ENCODE results near the gene CFAP46.

The CFAP46 gene

DNA sequence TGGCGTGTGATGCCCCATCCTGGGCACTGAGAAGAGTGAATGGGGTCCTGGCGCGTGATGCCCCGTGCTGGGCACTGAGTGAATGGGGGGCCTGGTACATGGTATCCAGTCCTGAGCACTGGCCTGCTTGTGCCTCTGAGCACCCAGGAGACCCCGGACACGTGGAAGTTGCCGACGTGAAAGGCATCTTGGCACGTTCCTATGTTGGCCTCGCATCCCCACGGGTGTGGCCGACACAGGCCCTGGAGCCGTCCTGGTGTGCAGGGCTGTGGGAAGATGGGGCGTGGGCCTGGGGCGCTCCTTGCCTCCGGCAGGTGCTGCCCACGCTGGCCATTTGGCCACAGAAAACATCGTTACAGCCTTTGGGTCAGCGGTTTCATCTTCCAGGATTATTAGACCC, 35.5 kb downstream of the CFAP46 start:
- H2BK120ac ChIP-seq (ENCODE audit: low read depth, low read length): no peak overlapping the region
- H3K4me3 ChIP-seq (ENCODE audit: insufficient read depth in 1 of 2, low read depth in 1 of 2, low read length in 2 of 2): no peak overlapping the region
- H2BK12ac ChIP-seq (ENCODE audit: low read length in 2 of 2): no peak overlapping the region
- H2AK5ac ChIP-seq (ENCODE audit: low read length, severe bottlenecking): no peak overlapping the region
- no peak overlapping the region for H2AFZ ChIP-seq (ENCODE audit: low read depth, low read length)
- H3K18ac ChIP-seq (ENCODE audit: low read depth in 1 of 2, low read length in 2 of 2): no peak overlapping the region
- DNase-seq: no peak
- H3K4ac ChIP-seq (ENCODE audit: low read depth in 1 of 2, low read length in 2 of 2): no peak overlapping the region
- 95% methylated on average over 19 of the region's 19 CpGs for WGBS
- no peak overlapping the region for H3K9ac ChIP-seq (ENCODE audit: low read length)
- H4K91ac ChIP-seq (ENCODE audit: low read length): no peak overlapping the region
- no peaks in the 10 kb centered on the region for H3K79me1 ChIP-seq (replicated peaks; ENCODE audit: low read length, poor library complexity, severe bottlenecking)
- no peak overlapping the region for H3K4me2 ChIP-seq (ENCODE audit: low read length, poor library complexity, severe bottlenecking)
- peaks cover 9 to 19% of the 10 kb centered on the region in 2 experiments for H3K27me3 ChIP-seq (ENCODE audit: control insufficient read depth in 1 of 2, insufficient read depth in 1 of 2, low read length in 2 of 2)
- no peak overlapping the region for H2BK5ac ChIP-seq (ENCODE audit: low read depth, low read length, poor library complexity, severe bottlenecking)
- no peak overlapping the region for H2BK15ac ChIP-seq (ENCODE audit: low read depth, poor library complexity, severe bottlenecking)
- H3K23ac ChIP-seq (ENCODE audit: low read length in 2 of 2): no peak overlapping the region
- H3K27ac ChIP-seq (ENCODE audit: low read length, poor library complexity, severe bottlenecking): no peak overlapping the region
- H3K36me3 ChIP-seq (ENCODE audit: control insufficient read depth in 1 of 2, insufficient read depth in 2 of 2, low read depth in 1 of 2, low read length in 2 of 2): no peaks in the 10 kb centered on the region
- H3K14ac ChIP-seq (ENCODE audit: low read length in 2 of 2): no peak overlapping the region
- peaks cover 7% of the 10 kb centered on the region for H3K9me3 ChIP-seq (ENCODE audit: control insufficient read depth, low read length)
- H3K4me1 ChIP-seq (ENCODE audit: control insufficient read depth, insufficient read depth, low read depth, low read length): peaks cover 5% of the 10 kb centered on the region
- no peak overlapping the region for H4K8ac ChIP-seq (ENCODE audit: low read length)

DNA sequence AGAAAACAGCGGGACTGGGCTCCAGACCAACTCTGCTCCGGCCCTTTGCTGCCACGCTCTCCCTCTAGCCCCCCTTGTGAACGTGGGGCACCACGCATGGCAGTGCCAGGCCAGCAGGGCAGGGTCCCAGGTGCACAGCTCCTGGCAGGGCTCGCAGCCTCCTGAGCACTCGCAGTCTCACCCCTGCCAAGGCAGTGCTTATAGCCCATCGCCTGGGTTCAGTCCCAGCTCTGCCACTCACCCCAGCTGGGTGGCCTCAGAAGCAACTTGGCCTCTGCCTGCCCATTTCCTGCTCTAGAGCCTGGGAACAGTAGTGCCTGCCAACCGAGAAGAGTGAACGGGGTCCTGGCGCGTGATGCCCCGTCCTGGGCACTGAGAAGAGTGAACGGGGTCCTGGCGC, 36.3 kb downstream of the CFAP46 start:
- H3K27ac ChIP-seq (ENCODE audit: low read length, poor library complexity, severe bottlenecking): no peak overlapping the region
- no peak overlapping the region for H3K4me3 ChIP-seq (ENCODE audit: insufficient read depth in 1 of 2, low read depth in 1 of 2, low read length in 2 of 2)
- DNase-seq: no peak
- no peak overlapping the region for H4K8ac ChIP-seq (ENCODE audit: low read length)
- H3K9ac ChIP-seq (ENCODE audit: low read length): no peak overlapping the region
- H2AFZ ChIP-seq (ENCODE audit: low read depth, low read length): no peak overlapping the region
- H3K79me1 ChIP-seq (replicated peaks; ENCODE audit: low read length, poor library complexity, severe bottlenecking): no peaks in the 10 kb centered on the region
- no peak overlapping the region for H2BK120ac ChIP-seq (ENCODE audit: low read depth, low read length)
- no peak overlapping the region for H2BK15ac ChIP-seq (ENCODE audit: low read depth, poor library complexity, severe bottlenecking)
- H3K9me3 ChIP-seq (ENCODE audit: control insufficient read depth, low read length): peaks cover 8% of the 10 kb centered on the region
- peaks cover 9 to 16% of the 10 kb centered on the region in 2 experiments for H3K27me3 ChIP-seq (ENCODE audit: control insufficient read depth in 1 of 2, insufficient read depth in 1 of 2, low read length in 2 of 2)
- H3K4ac ChIP-seq (ENCODE audit: low read depth in 1 of 2, low read length in 2 of 2): no peak overlapping the region
- no peak overlapping the region for H2BK5ac ChIP-seq (ENCODE audit: low read depth, low read length, poor library complexity, severe bottlenecking)
- WGBS: 93% methylated on average over 14 of the region's 15 CpGs
- no peak overlapping the region for H2AK5ac ChIP-seq (ENCODE audit: low read length, severe bottlenecking)
- peaks cover 5% of the 10 kb centered on the region for H3K4me1 ChIP-seq (ENCODE audit: control insufficient read depth, insufficient read depth, low read depth, low read length)
- peak overlapping the region; percentile 10 for H4K91ac ChIP-seq (ENCODE audit: low read length)
- H3K23ac ChIP-seq (ENCODE audit: low read length in 2 of 2): no peak overlapping the region
- no peak overlapping the region for H3K14ac ChIP-seq (ENCODE audit: low read length in 2 of 2)
- H2BK12ac ChIP-seq (ENCODE audit: low read length in 2 of 2): no peak overlapping the region
- H3K36me3 ChIP-seq (ENCODE audit: control insufficient read depth in 1 of 2, insufficient read depth in 2 of 2, low read depth in 1 of 2, low read length in 2 of 2): no peaks in the 10 kb centered on the region
- no peak overlapping the region for H3K4me2 ChIP-seq (ENCODE audit: low read length, poor library complexity, severe bottlenecking)
- no peak overlapping the region for H3K18ac ChIP-seq (ENCODE audit: low read depth in 1 of 2, low read length in 2 of 2)

DNA sequence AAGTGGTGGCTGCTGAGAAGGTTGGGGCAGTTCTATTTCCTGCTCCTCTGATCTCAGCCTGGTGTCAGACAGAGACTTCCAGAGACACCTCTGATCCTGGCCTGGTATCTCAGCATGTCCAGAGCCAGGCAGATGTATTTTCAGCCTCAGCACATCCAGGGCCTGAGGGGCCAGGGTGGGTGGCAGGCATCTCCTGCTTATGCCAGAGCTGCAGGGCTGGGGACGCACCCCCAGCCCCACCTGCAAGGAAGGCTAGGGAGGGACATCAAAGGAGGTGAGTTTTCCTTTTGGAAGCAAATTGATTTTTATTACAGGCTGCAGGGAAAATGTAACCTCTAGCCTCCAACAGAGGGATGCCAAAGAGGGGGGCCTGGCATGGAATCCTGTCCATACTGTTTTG, 36.7 kb downstream of the CFAP46 start:
- Histone ChIP-seq H3K18ac (ENCODE audit: low read depth in 1 of 2, low read length in 2 of 2) (no peak overlapping the region), H3K4me3 (ENCODE audit: insufficient read depth in 1 of 2, low read depth in 1 of 2, low read length in 2 of 2) (no peak overlapping the region), H2AFZ (ENCODE audit: low read depth, low read length) (no peak overlapping the region), H3K79me1 (replicated peaks; ENCODE audit: low read length, poor library complexity, severe bottlenecking) (no peaks in the 10 kb centered on the region), H3K36me3 (ENCODE audit: control insufficient read depth in 1 of 2, insufficient read depth in 2 of 2, low read depth in 1 of 2, low read length in 2 of 2) (no peaks in the 10 kb centered on the region), H2BK15ac (ENCODE audit: low read depth, poor library complexity, severe bottlenecking) (no peak overlapping the region), H3K27me3 (ENCODE audit: control insufficient read depth in 1 of 2, insufficient read depth in 1 of 2, low read length in 2 of 2) (peaks cover 9 to 11% of the 10 kb centered on the region in 2 experiments), H2BK120ac (ENCODE audit: low read depth, low read length) (no peak overlapping the region), H3K9ac (ENCODE audit: low read length) (no peak overlapping the region), H3K27ac (ENCODE audit: low read length, poor library complexity, severe bottlenecking) (no peak overlapping the region), H2AK5ac (ENCODE audit: low read length, severe bottlenecking) (no peak overlapping the region), H2BK12ac (ENCODE audit: low read length in 2 of 2) (no peak overlapping the region), H2BK5ac (ENCODE audit: low read depth, low read length, poor library complexity, severe bottlenecking) (no peak overlapping the region), H3K9me3 (ENCODE audit: control insufficient read depth, low read length) (peaks cover 12% of the 10 kb centered on the region), H4K8ac (ENCODE audit: low read length) (no peak overlapping the region), H3K23ac (ENCODE audit: low read length in 2 of 2) (no peak overlapping the region), H3K4me2 (ENCODE audit: low read length, poor library complexity, severe bottlenecking) (no peak overlapping the region), H3K14ac (ENCODE audit: low read length in 2 of 2) (no peak overlapping the region), H3K4me1 (ENCODE audit: control insufficient read depth, insufficient read depth, low read depth, low read length) (peaks cover 5% of the 10 kb centered on the region), H3K4ac (ENCODE audit: low read depth in 1 of 2, low read length in 2 of 2) (no peak overlapping the region), H4K91ac (ENCODE audit: low read length) (peak overlapping the region; percentile 12)
- WGBS: 94% methylated on average over 1 of the region's 1 CpG
- no peak for DNase-seq

DNA sequence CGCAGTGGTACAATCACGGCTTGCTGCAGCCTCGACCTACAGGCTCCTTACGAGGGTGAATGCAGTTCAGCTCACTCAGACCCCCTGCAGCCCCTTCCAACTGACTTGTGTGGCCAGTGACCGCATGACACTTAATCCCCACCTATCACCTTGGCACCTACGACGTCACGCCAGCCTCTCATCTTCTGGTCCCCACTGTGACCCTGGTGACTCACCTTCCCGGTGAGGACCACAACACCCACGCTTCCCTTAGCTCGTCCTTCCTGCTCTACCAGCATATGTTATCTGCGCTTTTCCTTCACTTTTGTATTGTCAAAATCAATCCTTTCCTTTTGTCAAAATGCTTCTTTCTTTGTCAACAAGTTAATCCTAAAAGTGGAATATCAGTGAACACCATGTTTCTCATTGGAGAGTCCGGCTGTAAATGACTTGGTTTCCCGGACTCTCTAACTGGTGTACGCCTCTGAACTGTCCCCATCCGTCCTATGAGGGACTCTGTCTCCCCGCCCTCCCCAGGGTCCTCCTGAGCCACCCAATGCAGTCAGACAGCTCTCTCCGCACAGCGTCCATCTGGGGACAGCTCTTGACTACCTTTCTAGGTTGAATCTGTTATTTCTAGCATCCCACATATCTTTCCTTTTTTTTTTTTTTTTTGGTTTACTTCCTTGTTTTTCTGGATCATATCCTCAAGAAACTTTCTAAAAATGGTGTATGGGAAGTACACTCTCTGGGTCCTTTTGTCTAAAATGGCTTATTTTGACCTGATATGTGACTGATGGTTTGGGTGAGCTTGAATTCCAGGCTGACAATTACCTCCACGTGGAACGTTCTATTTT, 37.3 kb downstream of the CFAP46 start:
- Histone ChIP-seq H3K79me1 (replicated peaks; ENCODE audit: low read length, poor library complexity, severe bottlenecking) (no peaks in the 10 kb centered on the region), H3K4me1 (ENCODE audit: control insufficient read depth, insufficient read depth, low read depth, low read length) (peaks cover 5% of the 10 kb centered on the region), H2BK5ac (ENCODE audit: low read depth, low read length, poor library complexity, severe bottlenecking) (no peak overlapping the region), H3K4ac (ENCODE audit: low read depth in 1 of 2, low read length in 2 of 2) (no peak overlapping the region), H3K9me3 (ENCODE audit: control insufficient read depth, low read length) (peaks cover 15% of the 10 kb centered on the region), H4K8ac (ENCODE audit: low read length) (no peak overlapping the region), H2BK120ac (ENCODE audit: low read depth, low read length) (no peak overlapping the region), H3K27me3 (ENCODE audit: control insufficient read depth in 1 of 2, insufficient read depth in 1 of 2, low read length in 2 of 2) (peaks cover 9% of the 10 kb centered on the region in 2 experiments), H3K9ac (ENCODE audit: low read length) (no peak overlapping the region), H2BK12ac (ENCODE audit: low read length in 2 of 2) (no peak overlapping the region), H3K23ac (ENCODE audit: low read length in 2 of 2) (no peak overlapping the region), H2BK15ac (ENCODE audit: low read depth, poor library complexity, severe bottlenecking) (no peak overlapping the region), H3K36me3 (ENCODE audit: control insufficient read depth in 1 of 2, insufficient read depth in 2 of 2, low read depth in 1 of 2, low read length in 2 of 2) (no peaks in the 10 kb centered on the region), H4K91ac (ENCODE audit: low read length) (no peak overlapping the region), H3K14ac (ENCODE audit: low read length in 2 of 2) (no peak overlapping the region), H2AFZ (ENCODE audit: low read depth, low read length) (no peak overlapping the region), H3K27ac (ENCODE audit: low read length, poor library complexity, severe bottlenecking) (no peak overlapping the region), H3K4me3 (ENCODE audit: insufficient read depth in 1 of 2, low read depth in 1 of 2, low read length in 2 of 2) (no peak overlapping the region), H3K18ac (ENCODE audit: low read depth in 1 of 2, low read length in 2 of 2) (no peak overlapping the region), H3K4me2 (ENCODE audit: low read length, poor library complexity, severe bottlenecking) (no peak overlapping the region), H2AK5ac (ENCODE audit: low read length, severe bottlenecking) (no peak overlapping the region)
- 74% methylated on average over 21 of the region's 21 CpGs for WGBS
- DNase-seq: no peak

Measured in mesenchymal stem cell (in vitro differentiated cells and primary cell).